Measurements from ENCODE around the gene KRT16.

DNA sequence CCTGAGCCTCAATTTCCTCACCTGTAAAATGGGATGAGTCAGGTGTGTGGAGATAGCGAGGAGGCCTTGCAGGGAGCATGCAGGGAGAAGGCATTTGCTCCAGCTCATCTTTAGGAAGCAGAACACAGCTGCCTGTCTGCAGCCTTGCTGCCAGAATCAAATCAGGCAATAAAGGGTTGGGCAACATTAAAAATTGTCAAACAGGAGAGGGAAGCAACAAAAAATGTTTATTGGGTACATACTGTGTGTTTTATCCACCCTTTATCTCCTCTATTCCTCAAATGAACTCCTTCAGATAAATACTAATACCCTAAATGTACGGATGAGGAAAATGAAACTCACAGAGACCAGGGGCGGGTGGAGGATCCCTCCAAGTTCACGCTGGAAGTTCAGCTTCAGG lies 12.2 kb downstream of the KRT16 start:
- no peak for TF ChIP-seq CTCF (IDR thresholded peaks at IDR 0.05; ENCODE audit: low read length)
- no peak for TF ChIP-seq EZH2 (optimal IDR thresholded peaks at IDR 0.05; ENCODE audit: low read depth, low read length)
- no peak for TF ChIP-seq EZH2phosphoT487 (IDR thresholded peaks at IDR 0.05; ENCODE audit: low read length)

All from MM.1S (cell line).